Loucy (cell line): ENCODE measurements around the gene PAPSS2.

Source experiments
- CTCF ChIP-seq: fragments of 200-600 bp; sonication (generic); conservative IDR thresholded peaks from 2 replicates; pipeline ENCODE4 v1.5.1; 2014; ENCODE audit warnings: mild to moderate bottlenecking, antibody characterized with exemption, low read length
- EZH2phosphoT487 ChIP-seq: fragments of 200-600 bp; IDR thresholded peaks from 2 replicates; pipeline ENCODE4 v1.6.1; 2018; ENCODE audit warnings: antibody characterized with exemption, mild to moderate bottlenecking, moderate library complexity, borderline replicate concordance

GRCh38 chr10:87724789-87725188, 65.1 kb downstream of the PAPSS2 start:
- no peak for TF ChIP-seq CTCF
- TF ChIP-seq EZH2phosphoT487: no peak
